HG02981 (cell line): Measurements from ENCODE around the gene PANK4.

ENCODE experiments used
- ATAC-seq: cut with Tn5 transposase; IDR thresholded peaks from one replicate; pipeline ENCODE4 v1.9.1; 2021; ENCODE audit warnings: mild to moderate bottlenecking, moderate library complexity; ENCODE audit not compliant: unreplicated experiment

Gene PANK4

DNA sequence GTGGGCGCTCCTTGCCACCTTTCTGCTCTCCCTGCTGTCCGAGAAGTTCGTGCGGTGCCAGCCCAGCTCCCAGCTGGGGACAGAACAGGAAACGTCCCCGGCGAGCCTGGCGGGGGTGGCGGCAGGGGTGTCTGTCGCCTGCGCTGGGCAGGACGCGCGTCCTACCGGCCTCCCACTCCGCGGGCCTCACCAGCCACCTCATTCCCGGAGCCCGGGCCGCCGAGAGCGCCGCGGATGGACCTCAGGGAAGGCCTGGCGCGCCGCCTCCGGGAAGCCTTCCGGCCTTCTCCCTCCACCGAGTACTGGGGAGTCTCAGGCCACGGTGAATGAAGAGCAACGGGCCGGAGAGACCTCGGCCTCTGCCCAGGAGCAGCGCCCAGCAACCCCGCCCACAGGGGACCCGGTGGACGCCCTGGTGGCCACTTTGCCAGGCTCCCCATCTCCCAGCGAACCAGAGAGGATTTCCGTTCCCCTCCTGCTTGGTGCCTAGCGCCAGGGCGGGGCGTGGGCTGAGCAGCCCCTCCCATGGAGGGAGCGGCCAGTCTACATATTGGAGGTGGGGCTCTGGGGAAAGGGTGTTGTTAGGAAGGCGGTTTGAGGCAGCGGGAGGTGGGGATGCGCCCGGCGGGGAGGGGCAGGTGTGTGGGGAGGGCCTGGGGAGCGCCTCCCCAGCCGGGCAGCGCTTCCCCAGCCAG is 20.3 kb upstream of the PANK4 start:
- peak; percentile 31 for ATAC-seq

DNA sequence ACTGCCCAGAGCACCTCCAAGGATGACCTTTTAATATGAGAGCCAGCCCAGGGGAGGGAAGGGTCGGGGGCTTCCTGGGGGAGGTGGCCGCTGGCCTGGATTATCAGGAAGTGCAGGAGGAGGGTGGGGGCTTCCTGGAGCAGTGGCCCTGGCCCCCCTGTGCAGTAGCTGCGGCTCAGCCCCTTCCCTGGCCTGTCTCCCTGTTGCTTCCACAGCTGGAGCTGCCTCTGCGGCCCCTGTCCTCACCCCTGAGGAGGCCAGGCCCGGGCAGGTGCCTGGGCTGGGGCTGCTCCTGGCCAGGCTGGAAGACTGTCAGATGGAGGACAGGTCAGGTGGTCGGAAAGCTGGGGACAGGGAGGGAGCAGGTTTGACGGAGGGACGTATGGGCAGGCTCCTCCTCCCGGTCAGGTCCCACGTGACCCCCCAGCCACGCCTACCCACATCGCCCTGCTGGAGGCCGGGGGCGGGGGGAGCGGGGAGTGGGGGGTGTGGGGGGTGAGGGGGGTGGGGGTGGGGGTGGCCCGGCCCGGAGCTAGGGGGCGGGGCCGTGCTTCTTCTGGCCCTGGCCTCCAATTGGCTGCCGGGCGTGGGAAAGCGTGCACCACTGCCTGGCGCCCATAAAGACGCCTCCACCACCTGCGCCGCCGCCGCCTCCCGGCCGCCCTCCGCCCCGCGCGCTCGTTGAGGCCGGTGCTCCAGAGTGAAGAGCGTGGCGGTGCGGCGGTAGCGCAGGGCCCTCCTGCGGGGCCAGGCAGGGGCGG is 19.5 kb upstream of the PANK4 start:
- peak; percentile 29 for ATAC-seq

DNA sequence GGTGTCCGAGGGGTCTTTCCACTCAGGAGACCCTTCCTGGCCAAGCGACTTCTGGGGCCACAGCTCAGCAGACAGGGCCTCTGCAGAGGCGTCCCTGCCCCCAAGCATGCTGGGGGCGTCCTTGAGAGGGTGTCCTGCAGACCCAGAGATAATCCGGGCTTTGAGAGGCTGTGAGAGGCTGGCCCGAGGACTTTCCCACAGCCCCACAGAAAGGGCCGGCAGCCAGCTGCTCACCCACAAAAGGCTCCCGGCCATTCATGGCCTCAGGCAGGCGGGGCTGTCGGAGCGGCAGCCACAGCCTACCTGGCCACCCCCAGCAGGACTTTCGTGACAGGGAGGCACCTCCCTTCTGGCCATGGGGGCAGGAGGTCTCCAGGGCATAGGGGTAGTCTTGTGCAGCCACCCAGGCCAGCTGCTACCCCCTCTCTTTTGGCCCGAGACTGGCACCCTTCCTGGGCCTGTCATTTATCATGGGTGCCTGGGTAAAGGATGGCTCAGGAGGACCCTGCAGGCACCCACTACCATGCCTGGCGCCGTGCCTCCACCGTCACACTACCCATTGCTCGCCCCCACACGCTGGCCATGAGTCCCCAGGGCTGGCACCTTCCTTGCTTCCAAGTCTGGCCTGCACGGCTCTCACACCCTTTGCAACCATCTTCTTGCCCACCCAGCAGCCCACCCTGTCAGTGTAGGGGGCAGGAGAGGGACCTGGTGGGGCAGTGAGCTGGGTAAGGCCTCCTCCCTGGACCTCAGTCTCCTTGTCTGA is 18.7 kb upstream of the PANK4 start:
- no peak for ATAC-seq

DNA sequence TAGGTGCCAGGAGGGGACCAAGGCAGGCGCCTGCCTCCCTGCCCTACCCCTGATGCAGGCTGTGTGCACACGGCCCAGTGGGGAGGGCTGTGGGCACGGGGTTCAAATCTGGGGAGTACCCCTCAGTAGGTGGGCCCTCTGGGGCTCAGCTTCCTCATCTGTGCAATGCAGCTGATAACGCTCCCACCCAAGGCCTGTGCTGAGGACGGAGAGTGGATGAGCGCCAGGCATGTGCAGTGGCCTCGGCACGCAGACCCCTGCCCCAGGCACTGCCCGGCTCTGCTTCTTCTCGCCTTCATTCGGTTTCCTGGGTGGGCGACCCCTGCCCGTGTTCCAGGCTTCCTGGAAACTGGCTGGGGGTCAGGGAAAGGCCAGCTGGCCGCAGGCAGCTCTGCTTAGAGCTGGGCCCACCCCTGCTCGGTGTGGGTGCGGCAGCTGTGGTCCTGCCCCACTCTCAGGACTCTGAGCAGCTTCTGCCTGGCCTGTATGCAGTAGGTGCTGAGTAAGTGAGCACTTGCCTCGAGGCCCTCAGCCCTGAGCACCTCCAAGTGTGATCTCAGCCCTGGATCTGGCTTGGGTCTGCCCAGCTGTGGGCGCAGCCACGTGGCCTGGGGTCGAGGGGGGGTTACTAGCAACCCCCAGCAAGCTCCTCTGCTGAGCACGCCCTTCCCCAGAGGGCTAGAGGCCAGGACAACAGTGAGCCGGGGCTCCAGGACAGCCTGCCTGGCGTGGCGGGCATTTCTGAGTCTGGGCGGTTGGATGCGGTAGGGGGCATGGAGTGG is 17.9 kb upstream of the PANK4 start:
- ATAC-seq, result no peak

DNA sequence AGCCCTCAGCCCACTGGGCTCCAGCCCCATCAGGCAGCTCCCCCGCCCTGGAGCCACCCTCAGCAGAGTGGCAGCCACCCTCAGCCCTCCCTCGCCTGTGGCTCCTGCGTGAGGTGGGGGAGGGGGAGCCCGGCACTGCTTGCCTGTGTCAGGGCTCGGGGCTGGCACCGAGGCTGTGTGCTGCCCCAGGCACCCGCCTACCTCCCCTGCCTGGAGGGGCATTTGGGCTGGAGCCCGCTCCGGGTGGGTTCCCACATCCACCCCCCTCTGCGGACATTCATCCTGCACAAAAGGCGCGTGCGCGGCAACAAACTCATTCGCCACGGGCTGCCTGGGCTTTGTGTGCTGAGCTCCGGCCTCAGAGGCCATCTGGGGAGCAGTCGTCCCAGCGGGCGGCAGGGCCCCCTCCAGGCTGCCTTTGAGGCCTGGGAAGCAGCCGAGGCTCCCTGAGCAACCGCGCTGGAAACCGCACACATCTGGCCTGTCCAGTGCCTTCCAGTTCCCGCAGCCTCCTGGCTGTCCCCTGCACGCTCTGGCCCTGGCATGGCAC is 17.2 kb upstream of the PANK4 start:
- no peak for ATAC-seq

DNA sequence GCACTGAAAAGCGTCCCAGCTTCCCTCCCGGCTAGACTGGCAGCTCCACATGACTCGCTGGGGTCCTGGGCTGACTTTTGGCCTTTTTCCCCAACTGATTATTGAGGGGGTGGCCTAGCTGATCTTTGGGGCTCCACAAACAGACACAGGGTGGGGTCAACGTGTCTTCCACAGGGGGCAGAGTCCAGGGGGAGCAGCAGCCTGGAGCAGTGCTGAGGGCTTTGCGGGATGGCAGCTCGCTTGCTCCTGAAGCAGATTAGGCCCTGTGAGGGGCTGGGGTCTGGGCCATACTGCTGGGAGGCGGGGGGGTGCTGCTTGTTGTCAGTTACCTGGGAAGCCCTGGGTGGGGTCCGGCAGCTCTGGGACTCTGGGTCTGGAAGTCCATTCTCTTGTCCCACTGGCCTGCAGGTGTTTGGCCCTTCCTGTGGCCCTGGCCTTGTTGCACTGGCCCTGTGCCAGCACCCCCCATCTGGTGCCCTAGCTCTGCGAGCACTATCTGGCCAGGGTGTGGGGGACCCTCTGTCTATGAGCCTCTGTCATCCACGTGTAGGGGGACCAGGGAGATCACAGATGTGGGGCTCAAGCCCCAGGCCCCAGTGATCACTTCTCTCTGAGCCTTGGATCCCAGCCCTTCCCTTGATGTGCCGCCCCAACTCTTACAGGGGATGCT is 16.0 kb upstream of the PANK4 start:
- ATAC-seq, result no peak

DNA sequence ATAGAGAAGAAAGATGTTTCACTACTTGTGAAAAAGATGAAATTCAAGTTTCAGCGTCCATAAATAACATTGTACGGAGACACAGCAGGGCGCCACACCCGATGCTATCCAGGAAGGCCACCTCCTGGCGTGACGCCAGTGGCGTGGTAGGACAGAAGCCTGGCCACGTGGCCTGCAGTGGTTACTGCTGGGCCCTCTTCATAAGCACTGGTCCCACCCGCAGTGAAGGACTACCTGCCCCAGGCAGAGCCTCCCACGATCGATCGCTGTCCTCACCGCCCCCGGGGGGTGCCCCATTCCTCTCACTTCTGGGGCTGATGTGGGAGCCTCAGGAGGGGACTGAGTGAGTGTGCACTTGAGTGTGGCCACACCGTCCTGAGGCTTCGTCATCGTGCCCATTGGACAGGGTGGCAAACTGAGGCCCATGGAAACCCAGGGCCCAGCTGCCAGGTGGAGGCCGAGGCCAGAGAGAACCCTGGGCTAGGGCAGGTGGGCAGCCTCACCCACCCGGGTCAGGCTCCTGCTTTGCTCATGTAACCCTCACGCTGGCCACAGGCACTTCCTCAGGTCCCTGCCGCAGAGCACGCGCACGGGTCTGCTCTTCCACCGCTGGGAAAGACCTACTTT is 15.3 kb upstream of the PANK4 start:
- ATAC-seq, result no peak

DNA sequence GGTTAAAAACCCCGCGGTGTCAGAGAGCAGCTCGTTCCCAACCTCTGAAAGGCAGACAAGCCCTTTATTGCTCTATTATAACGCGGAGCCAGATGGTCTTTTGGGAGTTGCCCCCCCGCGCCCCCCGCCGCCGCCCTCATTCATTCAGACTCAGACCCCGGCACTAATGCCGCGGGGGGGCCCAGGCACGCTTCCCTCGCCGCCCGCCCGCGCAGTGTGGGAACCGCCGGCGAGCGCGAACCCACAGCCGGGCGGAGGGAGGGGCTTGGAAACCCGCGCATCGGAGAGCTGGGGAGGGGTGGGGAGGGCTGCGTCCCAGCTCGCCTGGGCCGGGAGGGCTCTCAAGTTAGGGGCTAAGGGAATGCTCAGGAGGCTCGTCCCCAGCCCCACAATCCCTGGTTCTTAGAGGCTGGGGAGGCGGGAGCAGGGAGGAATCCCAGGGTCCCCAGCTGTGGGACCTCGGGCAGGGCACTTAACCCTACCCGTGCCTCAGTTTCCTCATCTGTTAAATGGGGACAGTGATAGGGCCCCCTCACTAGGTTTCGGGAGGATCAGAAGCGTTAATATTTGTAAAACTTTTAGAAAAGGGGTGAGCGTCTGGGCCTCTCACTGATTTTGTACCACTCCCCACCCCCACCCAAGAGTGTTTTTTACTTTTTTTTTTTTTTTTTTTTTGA is 14.6 kb upstream of the PANK4 start:
- no peak for ATAC-seq

DNA sequence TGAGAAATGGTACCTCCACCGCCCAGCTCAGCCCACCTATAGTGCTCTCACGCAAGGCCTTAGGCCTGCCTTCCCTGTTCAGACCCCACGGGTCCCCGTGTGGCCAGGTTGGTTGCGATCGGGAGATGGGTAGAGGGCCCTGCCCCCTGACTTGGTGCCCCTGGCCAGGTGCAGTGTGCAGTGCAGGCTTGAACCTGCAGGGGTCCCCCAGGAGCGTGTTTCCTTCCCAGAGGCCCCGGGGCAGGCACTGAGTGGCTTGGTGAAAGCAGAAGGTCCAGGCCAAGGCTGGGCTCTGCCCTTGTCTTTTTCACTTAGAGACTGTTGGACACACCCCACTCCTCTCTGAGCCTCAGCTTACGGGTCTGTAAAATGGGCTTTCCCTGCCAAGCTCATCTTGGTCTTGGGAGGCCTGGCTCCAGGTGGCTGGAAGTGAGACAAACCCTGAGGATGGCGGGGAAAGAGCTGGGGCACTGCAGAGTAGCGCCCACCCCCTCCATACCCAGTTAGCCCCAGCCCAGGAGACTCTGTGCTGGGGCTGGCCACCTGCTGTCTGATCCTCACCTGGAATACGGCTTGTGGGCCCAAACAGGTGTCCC is 13.0 kb upstream of the PANK4 start:
- no peak for ATAC-seq

DNA sequence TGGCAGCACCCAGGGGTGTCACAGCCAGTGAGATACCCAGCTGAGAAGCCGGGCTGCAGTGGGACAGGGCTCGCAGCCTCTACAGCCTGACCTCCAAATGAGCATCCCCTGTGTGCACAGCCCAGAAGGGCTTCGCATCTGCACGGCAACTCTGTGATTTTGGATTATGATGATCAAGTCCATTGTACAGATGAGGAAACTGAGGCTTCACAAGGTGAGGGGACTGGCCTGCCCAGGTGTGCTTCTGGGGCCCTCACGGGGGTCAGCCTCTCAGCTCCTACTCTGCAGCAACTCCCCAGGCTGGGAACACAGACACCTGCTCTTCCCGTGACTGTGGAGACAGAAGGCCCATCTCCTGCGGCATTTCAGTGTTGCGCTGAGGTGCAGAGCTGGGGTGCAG is 12.5 kb upstream of the PANK4 start:
- no peak for ATAC-seq

DNA sequence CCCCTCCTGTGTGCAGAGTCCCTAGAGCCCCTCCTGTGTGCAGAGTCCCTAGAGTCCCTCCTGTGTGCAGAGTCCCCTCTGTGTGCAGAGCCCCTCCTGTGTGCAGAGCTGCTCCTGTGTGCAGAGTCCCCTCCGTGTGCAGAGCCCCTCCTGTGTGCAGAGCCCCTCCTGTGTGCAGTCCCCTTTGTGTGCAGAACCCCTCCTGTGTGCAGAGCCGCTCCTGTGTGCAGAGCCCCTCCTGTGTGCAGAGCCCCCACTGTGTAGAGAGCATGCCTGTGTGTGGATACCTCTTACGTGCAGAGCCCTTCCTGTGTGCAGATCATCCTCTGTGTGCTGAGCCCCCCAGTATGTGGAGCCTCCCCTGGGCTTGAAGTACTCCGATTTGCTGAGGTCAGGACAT is 12.0 kb upstream of the PANK4 start:
- ATAC-seq, result no peak

DNA sequence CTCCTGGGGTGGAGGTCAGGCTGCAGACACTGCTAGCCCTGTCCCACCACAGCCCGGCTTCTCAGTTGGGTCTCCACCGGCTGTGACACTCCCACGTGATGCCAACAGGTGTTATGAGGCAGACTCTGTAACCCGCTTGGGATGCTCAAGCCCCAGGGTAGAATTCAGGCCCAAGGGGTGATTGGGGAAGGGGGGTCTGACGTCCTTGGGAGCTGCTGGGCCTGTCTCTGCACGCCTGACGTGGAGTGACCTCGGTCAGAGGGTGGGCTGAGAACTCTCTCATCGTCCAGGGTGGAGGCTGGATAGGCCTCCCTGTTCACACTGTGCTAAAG is 11.4 kb upstream of the PANK4 start:
- ATAC-seq, result no peak

DNA sequence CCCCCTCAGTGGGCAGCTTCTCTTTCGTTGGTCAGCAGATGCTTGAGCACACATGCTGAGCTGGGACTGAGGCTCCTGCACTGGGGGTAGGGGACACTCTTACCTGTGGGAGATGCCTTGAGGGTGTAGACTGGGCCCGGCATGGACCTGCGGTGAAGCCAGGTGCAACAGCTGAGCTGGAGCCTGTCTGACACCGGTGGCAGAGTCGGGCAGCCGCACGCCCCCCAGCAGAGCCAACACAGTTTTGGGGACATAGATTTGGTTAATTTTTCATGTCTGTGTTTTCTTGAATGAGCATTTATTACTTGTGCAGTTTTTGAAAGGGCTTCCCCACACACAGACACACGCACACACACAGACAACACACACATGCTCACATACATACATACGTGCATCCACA is 9.6 kb upstream of the PANK4 start:
- no peak for ATAC-seq

DNA sequence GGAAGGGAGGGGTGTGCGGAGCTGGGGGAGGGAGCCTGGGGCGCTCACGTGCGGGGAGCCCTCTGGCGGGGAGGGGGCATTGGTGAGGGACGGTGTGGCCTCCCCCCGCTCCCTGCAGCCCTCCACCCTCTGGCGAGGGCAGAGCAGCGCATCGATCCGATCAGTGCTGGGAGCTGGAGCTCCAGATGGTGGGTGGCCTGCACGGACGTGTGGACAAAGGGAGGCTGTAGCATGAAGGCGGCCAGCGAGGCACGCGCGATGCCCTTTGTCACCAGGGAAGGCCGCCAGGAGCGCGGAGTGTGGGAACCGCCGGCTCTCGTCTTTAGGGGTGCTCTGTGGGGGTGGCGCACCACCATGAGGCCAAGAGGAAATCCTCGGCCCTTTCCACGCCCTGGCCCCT is 9.1 kb upstream of the PANK4 start:
- no peak for ATAC-seq

DNA sequence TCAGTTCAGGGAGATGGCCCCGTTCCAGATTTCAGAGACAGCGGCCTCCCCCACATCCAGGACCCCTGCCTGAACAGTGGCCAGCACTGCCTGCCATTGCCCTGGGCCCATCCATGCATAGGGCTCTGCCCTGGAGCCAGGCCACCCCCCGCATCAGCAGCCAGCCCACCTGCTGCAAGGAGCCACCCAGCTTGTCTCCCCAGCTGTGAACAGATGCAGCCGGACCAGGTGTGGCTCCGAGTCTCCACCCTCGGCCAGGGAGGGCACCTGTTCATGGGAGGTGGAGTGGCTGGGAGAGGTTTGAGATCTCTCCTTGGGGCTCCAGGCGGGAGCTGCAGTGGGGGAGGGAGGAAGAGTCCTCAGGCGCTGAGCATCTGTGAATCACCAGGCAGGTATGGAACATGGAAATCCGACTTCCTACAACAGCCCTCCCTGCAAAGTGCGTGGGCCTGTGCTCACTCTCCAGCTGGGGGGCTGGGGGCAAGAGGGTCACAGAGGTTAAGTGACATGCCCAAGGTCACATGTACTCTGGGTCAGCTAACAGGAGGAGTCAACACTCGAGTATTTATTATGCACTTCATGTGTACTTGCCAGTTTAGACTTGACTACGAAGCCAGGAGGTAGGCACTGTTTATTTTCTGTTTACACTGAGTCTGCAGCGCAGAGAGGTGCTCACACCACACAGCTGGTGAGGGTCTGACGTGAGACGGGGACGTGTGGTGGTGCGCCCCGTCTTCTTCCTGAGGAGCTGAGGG is 8.5 kb upstream of the PANK4 start:
- no peak for ATAC-seq

DNA sequence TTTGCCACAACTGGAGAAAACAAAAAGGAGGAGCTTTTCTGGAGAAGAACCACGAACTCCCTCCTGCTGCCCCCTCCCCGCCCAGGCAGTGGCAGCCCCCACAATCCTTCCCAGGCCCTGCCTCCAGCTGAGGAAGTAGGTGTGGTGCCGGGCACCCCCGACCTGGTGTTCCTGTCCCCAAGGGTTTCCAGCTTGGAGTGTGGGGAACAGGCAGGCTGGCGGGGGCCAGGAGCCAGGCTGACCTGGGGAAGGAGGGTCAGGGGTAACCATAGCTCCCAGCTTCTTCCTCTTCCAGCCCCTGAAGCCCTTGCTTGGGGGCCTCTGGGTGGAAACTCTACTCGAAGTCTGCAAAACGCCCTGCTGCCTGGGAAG is 7.9 kb upstream of the PANK4 start:
- ATAC-seq, result no peak

DNA sequence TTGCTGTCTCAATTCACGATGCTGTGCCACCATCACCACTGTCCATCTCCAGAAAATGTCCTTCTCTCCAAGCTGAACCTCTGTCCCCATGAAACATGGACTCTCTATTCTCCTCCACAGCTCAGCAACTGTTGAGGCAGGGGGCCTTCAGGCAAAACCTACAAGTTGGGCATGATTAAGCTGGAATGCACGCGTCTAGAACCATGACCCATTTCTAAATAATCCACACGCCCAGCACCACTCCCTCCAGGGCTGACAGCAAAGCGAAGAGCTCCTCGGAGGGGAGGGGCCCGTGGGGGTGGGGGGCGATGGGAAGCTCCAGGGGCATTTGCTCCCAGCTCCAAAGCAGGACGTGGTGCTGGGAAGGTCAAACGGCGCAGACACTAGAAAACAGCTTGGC is 7.0 kb upstream of the PANK4 start:
- no peak for ATAC-seq

DNA sequence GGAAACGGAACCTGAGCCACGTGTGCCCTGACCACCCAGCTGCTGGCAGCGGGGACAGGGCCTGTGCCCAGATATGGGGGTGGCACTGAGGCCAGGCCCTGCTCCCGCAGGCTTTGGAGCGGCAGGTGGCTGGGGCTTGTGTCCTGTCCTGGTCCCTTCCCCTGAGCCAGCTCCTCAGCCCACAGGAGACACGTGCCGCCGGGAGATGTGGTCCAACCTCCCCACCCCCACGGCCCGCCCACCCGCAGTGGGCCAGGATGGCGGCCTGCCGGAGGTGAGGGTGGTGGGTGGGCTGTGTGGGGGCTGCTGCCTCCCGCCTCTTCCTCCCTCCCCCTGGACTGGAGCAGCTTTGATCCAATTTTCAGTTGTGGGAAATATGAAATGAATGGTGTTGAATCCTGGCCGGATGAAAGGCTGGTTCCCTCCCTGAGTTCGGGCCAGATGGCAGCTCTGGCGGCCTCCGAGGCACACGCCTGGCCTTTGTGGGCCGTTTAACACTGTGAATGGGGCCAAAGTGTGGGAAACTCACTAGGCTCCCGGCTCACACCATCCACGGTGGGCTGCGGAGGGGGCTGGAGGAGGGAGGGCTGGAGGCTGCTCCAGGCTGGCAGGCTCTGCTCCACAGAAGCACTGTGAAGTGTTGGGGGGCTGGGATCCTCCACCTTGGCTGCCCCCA is 6.2 kb upstream of the PANK4 start:
- ATAC-seq, result no peak
